NT2/D1 (cell line): ENCODE data around the gene PDE6H.

Source experiments
- SUZ12 ChIP-seq: IDR thresholded peaks from 2 replicates; pipeline ENCODE4 v1.6.1; 2011; ENCODE audit not compliant: insufficient read length, insufficient read depth; ENCODE audit errors: extremely low read depth
- ZNF274 ChIP-seq: IDR thresholded peaks from 2 replicates; pipeline ENCODE4 v1.6.1; 2011; ENCODE audit warnings: mild to moderate bottlenecking, low read depth, low read length

GRCh38 chr12:14927267-14927666, 45.6 kb upstream of the PDE6H start:
- TF ChIP-seq SUZ12 (no peak), ZNF274 (no peak)
